GM19193 (cell line): Measurements from ENCODE around the gene TADA2A.

Experiments
- POLR2A ChIP-seq: IDR thresholded peaks from 4 replicates; pipeline ENCODE4 v1.6.1; 2011; ENCODE audit not compliant: insufficient read depth, insufficient read length; ENCODE audit errors: extremely low read depth

The TADA2A gene

GRCh38 chr17:37520174-37520573 lies 113.5 kb downstream of the TADA2A start:
- TF ChIP-seq POLR2A, result no peak

DNA sequence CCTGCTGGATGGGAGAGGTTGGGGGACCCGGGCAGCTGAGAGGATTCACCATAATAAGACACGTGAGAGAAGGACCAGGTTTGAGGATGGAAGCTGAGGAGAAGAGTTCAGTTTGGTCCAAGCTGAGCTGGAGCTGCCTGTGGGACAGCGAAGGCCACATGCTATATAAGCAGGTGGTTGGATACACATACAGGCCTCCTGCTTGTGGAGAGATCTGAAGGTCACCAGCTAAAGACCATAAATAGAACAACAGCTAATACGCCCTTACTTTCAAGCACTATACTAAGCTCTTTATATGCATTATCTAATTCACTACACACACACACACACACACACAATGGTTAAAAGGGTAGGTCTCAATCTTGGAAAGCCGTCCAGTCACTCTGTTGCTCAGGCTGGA lies 115.1 kb downstream of the TADA2A start:
- TF ChIP-seq POLR2A, result no peak

- no peak for TF ChIP-seq POLR2A
Observed at GRCh38 chr17:37523715-37524219, 117.1 kb downstream of the TADA2A start.

GRCh38 chr17:37527249-37527851 lies 120.7 kb downstream of the TADA2A start:
- no peak for TF ChIP-seq POLR2A
